ENCODE data around the gene HMSD. TPM values are rescaled to one million over a fixed set of nuclear protein-coding genes. Genes with fewer than 3 reads are reported as not detected.

HMSD gene
- total and polyA plus RNA-seq, 2 donors (not counting 3 experiments of a cell fraction or from before 2014, with no cell fraction given), result 0.08 TPM; not detected in 1

DNA sequence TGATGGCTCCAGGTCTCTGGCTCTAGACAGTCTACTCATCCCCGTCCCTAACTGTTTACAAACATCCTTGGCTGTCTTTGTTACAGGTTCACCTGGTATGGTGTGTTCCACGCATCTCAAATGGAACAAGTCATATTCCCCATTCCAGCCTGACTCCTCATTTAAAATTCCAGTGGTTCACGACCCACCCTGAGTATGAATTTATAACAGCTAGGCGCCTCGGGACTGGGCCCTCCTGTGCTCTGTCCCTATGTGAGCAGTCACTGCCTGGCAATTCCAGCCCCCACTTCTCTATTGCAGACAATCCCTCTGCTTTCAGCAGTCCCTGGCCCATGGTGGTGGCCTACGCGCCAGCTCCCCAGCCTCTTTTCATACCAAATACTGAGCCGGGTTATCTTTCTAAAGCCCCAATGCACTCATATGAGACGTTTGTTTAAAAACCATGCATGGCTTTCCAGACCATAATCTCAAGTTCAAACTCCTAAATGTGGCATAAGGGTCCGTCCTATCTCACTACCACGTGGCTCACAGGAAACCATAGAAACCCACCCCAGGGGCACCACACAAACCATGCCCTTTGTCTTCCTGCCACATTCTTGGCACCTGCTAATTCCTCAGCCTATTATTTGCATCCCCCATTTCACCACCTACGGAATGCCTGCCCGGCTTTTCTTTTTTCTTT lies 22.4 kb downstream of the HMSD start:
- DNase-seq (ENCODE audit: low read depth, low spot score) (no peak), FAIRE-seq (no peak)
- peak overlapping the region; percentile 30 for H2AFZ ChIP-seq (ENCODE audit: low read depth, low read length)
- H3K79me2 ChIP-seq (ENCODE audit: control insufficient read depth, insufficient read depth, low read length), result peaks cover 41% of the 10 kb centered on the region
- peak overlapping the region; percentile 99 for H3K9ac ChIP-seq (replicated peaks; ENCODE audit: extremely low read depth, insufficient read depth, low read length)
- CTCF ChIA-PET, result interaction anchor here (1.2 kb wide), 1 partner anchor 8 kb away, joined by 3 read pairs; no protein-coding TSS in a partner anchor
- no peaks in the 10 kb centered on the region for H3K27me3 ChIP-seq (ENCODE audit: control insufficient read depth in 2 of 2, insufficient read depth in 2 of 2, low read length in 2 of 2)
- no peaks in the 10 kb centered on the region for H3K9me1 ChIP-seq (replicated peaks; ENCODE audit: control insufficient read depth, extremely low read depth, insufficient read depth, low read length)
- dilution Hi-C loops (cut with MboI; ENCODE audit: extremely low pct_ligation_motif_present, low sequenced_read_pairs), result no loop called here
- H3K4me2 ChIP-seq (ENCODE audit: insufficient read depth, low read length), result peak overlapping the region; percentile 47
- peak overlapping the region; percentile 99 for H3K27ac ChIP-seq (ENCODE audit: insufficient read depth, low read depth, low read length)
- peak overlapping the region; percentile 60 to 94 (median 63) for H3K4me3 ChIP-seq (replicated peaks in 1 of 3; ENCODE audit: insufficient read depth in 1 of 3, low read depth in 1 of 3, low read length in 3 of 3)
- no peak for TF ChIP-seq FOS (IDR thresholded peaks at IDR 0.05; ENCODE audit: borderline replicate concordance, insufficient read depth, low read length)
- TF ChIP-seq POLR2AphosphoS5 (IDR thresholded peaks at IDR 0.05; ENCODE audit: insufficient read depth, low read depth, low read length), result no peak
- TF ChIP-seq JUN (IDR thresholded peaks at IDR 0.05; ENCODE audit: borderline replicate concordance, insufficient read depth, insufficient read length, low read depth), result no peak
- TF ChIP-seq POLR2A (IDR thresholded peaks at IDR 0.05; ENCODE audit: low read depth, low read length), result no peak
- no peak for TF ChIP-seq EZH2 (IDR thresholded peaks at IDR 0.05; ENCODE audit: borderline replicate concordance, low read depth, low read length, severe bottlenecking)
- TF ChIP-seq, protein P1, sequence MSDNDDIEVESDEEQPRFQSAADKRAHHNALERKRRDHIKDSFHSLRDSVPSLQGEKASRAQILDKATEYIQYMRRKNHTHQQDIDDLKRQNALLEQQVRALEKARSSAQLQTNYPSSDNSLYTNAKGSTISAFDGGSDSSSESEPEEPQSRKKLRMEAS (IDR thresholded peaks at IDR 0.05; ENCODE audit: insufficient read depth, insufficient read length), result no peak
- no peak for TF ChIP-seq GATA2 (IDR thresholded peaks at IDR 0.05; ENCODE audit: insufficient read depth, insufficient read length, low read depth, low read length)
- no peak for TF ChIP-seq MYC (IDR thresholded peaks at IDR 0.05; ENCODE audit: low read depth, low read length)
- TF ChIP-seq, protein P2, sequence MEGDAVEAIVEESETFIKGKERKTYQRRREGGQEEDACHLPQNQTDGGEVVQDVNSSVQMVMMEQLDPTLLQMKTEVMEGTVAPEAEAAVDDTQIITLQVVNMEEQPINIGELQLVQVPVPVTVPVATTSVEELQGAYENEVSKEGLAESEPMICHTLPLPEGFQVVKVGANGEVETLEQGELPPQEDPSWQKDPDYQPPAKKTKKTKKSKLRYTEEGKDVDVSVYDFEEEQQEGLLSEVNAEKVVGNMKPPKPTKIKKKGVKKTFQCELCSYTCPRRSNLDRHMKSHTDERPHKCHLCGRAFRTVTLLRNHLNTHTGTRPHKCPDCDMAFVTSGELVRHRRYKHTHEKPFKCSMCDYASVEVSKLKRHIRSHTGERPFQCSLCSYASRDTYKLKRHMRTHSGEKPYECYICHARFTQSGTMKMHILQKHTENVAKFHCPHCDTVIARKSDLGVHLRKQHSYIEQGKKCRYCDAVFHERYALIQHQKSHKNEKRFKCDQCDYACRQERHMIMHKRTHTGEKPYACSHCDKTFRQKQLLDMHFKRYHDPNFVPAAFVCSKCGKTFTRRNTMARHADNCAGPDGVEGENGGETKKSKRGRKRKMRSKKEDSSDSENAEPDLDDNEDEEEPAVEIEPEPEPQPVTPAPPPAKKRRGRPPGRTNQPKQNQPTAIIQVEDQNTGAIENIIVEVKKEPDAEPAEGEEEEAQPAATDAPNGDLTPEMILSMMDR (IDR thresholded peaks at IDR 0.05; ENCODE audit: extremely low read depth in 1 of 2, insufficient read depth in 1 of 2, low read depth in 1 of 2, low read length in 2 of 2), result no peak
- H3K4me1 ChIP-seq (ENCODE audit: control insufficient read depth, extremely low read depth, insufficient read depth, low read length), result peaks cover 14% of the 10 kb centered on the region
- BruUV-seq (replicated peaks), result TSS peak; percentile 31
- H3K36me3 ChIP-seq (ENCODE audit: control insufficient read depth in 2 of 2, extremely low read depth in 1 of 2, insufficient read depth in 2 of 2, low read length in 2 of 2), result no peaks in the 10 kb centered on the region
- intact Hi-C loops (cut with micrococcal nuclease), result loop anchor here (2.0 kb wide), 1 partner anchor 23 kb away; no protein-coding TSS in a partner anchor
- no peaks in the 10 kb centered on the region for H4K20me1 ChIP-seq (replicated peaks; ENCODE audit: control insufficient read depth, extremely low read depth, insufficient read depth, low read length)
- POLR2A ChIA-PET, result no interaction called here
- no peaks in the 10 kb centered on the region for H3K9me3 ChIP-seq (replicated peaks; ENCODE audit: control insufficient read depth, insufficient read depth, low read length)
